Activated CD8-positive, alpha-beta T cell treated with anti-CD3 and anti-CD28 coated beads, Interleukin-2, amount 10 ng/mL, durations not matched to agents 7 days and 5 days (primary cell): ENCODE data around the gene IL17RD. TPM values are rescaled to one million over a fixed set of nuclear protein-coding genes. Genes with fewer than 3 reads are reported as not detected.

Source experiments
- ATAC-seq: fragments of 150-1000 bp; cut with Tn5 transposase; one replicate; pipeline ENCODE4 v1.10.0; 2021; ENCODE audit warnings: moderate library complexity
- CTCF ChIA-PET: fragments of 350-600 bp; sonication (Branson Sonifier 250); formaldehyde crosslinking; loops from one replicate; lab custom pipeline; 2021; ENCODE audit warnings: antibody characterized with exemption; lab: Charles Lee
- POLR2A ChIA-PET: fragments of 350-600 bp; sonication (Branson Sonifier 250); formaldehyde crosslinking; loops from one replicate; lab custom pipeline; 2021; ENCODE audit warnings: antibody characterized with exemption; lab: Charles Lee
- DNase-seq: peaks from one replicate; pipeline ENCODE4 v3.0.0-alpha.2; 2020
- H3K27ac Mint-ChIP-seq: one replicate; pipeline ENCODE4 v1.8.0; 2021; ENCODE audit warnings: mild to moderate bottlenecking, mixed read lengths
- H3K27me3 Mint-ChIP-seq: one replicate; pipeline ENCODE4 v1.8.0; 2021; ENCODE audit warnings: low read depth, mixed read lengths
- H3K36me3 Mint-ChIP-seq: one replicate; pipeline ENCODE4 v1.8.0; 2021; ENCODE audit warnings: low read depth, mixed read lengths
- H3K4me1 Mint-ChIP-seq: one replicate; pipeline ENCODE4 v1.8.0; 2021; ENCODE audit warnings: low read depth, mixed read lengths
- H3K4me3 Mint-ChIP-seq: one replicate; pipeline ENCODE4 v1.8.0; 2021; ENCODE audit warnings: mild to moderate bottlenecking, mixed read lengths
- H3K9me3 Mint-ChIP-seq: one replicate; pipeline ENCODE4 v1.8.0; 2022; ENCODE audit warnings: mixed read lengths; ENCODE audit not compliant: insufficient read depth
- total RNA-seq, 2 experiments: library from RNA; stranded (reverse); gene quantifications; one replicate each; pipeline ENCODE4 v1.2.3, GENCODE V29; 2021

The IL17RD gene
- total RNA-seq, 2 experiments from 2014 or later, result not detected

GRCh38 chr3:57142411-57142723, 22.8 kb downstream of the IL17RD start:
- Mint-ChIP-seq H3K4me3 (no peak overlapping the region), H3K27ac (no peak overlapping the region), H3K36me3 (no peaks in the 10 kb centered on the region), H3K9me3 (no peaks in the 10 kb centered on the region), H3K27me3 (peaks cover 40% of the 10 kb centered on the region), H3K4me1 (no peaks in the 10 kb centered on the region)
- DNase-seq (no peak), ATAC-seq (no peak)
- CTCF ChIA-PET, result no interaction called here
- POLR2A ChIA-PET, result no interaction called here

- no peaks in the 10 kb centered on the region for H3K9me3 Mint-ChIP-seq
- no peak overlapping the region for H3K27ac Mint-ChIP-seq
- no peak for DNase-seq
- ChIA-PET POLR2A (no interaction called here), CTCF (no interaction called here)
- H3K36me3 Mint-ChIP-seq, result no peaks in the 10 kb centered on the region
- H3K27me3 Mint-ChIP-seq, result peaks cover 39% of the 10 kb centered on the region
- no peak overlapping the region for H3K4me3 Mint-ChIP-seq
- H3K4me1 Mint-ChIP-seq, result no peaks in the 10 kb centered on the region
- no peak for ATAC-seq
These were observed 23.3 kb downstream of the IL17RD start for GRCh38 chr3:57141719-57142410.

GRCh38 chr3:57140894-57141293, 24.3 kb downstream of the IL17RD start:
- Mint-ChIP-seq H3K27me3 (peaks cover 43% of the 10 kb centered on the region), H3K4me1 (no peaks in the 10 kb centered on the region), H3K4me3 (no peak overlapping the region), H3K36me3 (no peaks in the 10 kb centered on the region), H3K27ac (no peak overlapping the region), H3K9me3 (no peaks in the 10 kb centered on the region)
- ChIA-PET POLR2A (no interaction called here), CTCF (no interaction called here)
- ATAC-seq, result no peak
- no peak for DNase-seq

- CTCF ChIA-PET, result interaction anchor here (1.0 to 1.1 kb wide), 2 partner anchors 11 to 35 kb away, joined by 3 to 4 read pairs; no protein-coding TSS in a partner anchor
These were observed 29.0 kb downstream of the IL17RD start for GRCh38 chr3:57135964-57136719.

DNA sequence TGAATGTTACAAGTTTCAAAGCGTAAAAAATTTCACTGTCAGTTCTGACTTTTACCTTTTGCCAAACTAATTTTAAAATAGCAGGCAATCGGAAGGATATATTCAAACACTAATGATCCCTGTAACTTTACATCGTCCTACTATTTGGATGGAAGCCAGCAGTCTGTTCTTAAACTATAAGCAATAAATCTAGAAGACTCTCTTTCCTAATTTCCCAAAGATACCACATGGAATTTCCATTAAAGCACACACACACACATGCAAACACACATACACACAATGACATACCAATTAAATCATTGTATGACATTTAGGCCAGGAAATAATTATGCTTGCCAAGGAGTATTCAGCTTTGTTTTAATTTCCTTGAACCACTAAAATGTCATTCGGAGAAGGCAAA, 32.0 kb downstream of the IL17RD start:
- Mint-ChIP-seq H3K27ac (no peak overlapping the region), H3K36me3 (no peaks in the 10 kb centered on the region), H3K4me1 (peaks cover 8% of the 10 kb centered on the region), H3K27me3 (peaks cover 24% of the 10 kb centered on the region), H3K9me3 (no peaks in the 10 kb centered on the region), H3K4me3 (no peak overlapping the region)
- POLR2A ChIA-PET, result no interaction called here
- ATAC-seq (no peak), DNase-seq (no peak)
- CTCF ChIA-PET, result interaction anchor here (0.7 kb wide), 1 partner anchor 36 kb away, joined by 3 read pairs; no protein-coding TSS in a partner anchor

More at GRCh38 chr3:57135964-57136719, 29.0 kb downstream of the IL17RD start:
- H3K4me1 Mint-ChIP-seq, result peaks cover 3% of the 10 kb centered on the region
- no peak for ATAC-seq
- no peak overlapping the region for H3K27ac Mint-ChIP-seq
- POLR2A ChIA-PET, result no interaction called here
- no peaks in the 10 kb centered on the region for H3K9me3 Mint-ChIP-seq
- no peak overlapping the region for H3K4me3 Mint-ChIP-seq
- H3K36me3 Mint-ChIP-seq, result no peaks in the 10 kb centered on the region
- DNase-seq, result no peak
- peaks cover 25% of the 10 kb centered on the region for H3K27me3 Mint-ChIP-seq

- CTCF ChIA-PET, result no interaction called here
- POLR2A ChIA-PET, result no interaction called here
- Mint-ChIP-seq H3K4me1 (peaks cover 8% of the 10 kb centered on the region), H3K36me3 (no peaks in the 10 kb centered on the region), H3K27me3 (peaks cover 19% of the 10 kb centered on the region), H3K9me3 (no peaks in the 10 kb centered on the region), H3K27ac (no peak overlapping the region), H3K4me3 (no peak overlapping the region)
- ATAC-seq (no peak), DNase-seq (no peak)
These were observed 32.5 kb downstream of the IL17RD start for GRCh38 chr3:57132674-57133073.

DNA sequence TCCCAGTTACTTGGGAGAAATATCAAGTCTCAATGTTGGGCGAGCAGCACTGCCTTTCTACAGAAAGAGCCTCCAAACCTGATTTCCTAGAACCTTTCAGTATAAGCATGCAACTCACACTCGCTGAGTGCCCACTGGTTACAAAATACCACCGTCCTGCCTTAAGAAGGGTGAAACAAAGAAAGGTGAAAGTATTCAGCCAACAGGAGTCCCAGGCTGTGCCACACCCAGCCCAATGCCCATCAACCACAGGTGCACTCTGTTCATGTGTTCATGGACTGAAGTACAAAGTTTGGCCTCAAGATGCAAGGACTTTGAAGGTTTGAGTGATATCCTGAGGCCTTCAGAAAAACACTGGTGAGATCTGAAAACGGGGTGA, 34.0 kb downstream of the IL17RD start:
- ChIA-PET POLR2A (no interaction called here), CTCF (no interaction called here)
- Mint-ChIP-seq H3K4me3 (no peak overlapping the region), H3K4me1 (peaks cover 8% of the 10 kb centered on the region), H3K36me3 (no peaks in the 10 kb centered on the region), H3K27me3 (peaks cover 11% of the 10 kb centered on the region), H3K27ac (no peak overlapping the region), H3K9me3 (no peaks in the 10 kb centered on the region)
- DNase-seq (no peak), ATAC-seq (no peak)

- Mint-ChIP-seq H3K4me1 (peaks cover 8% of the 10 kb centered on the region), H3K27ac (no peak overlapping the region), H3K36me3 (no peaks in the 10 kb centered on the region), H3K27me3 (peaks cover 11% of the 10 kb centered on the region), H3K9me3 (no peaks in the 10 kb centered on the region), H3K4me3 (no peak overlapping the region)
- ChIA-PET POLR2A (no interaction called here), CTCF (no interaction called here)
- DNase-seq, result no peak
- ATAC-seq, result no peak
These were observed 34.5 kb downstream of the IL17RD start for GRCh38 chr3:57130571-57131209.

DNA sequence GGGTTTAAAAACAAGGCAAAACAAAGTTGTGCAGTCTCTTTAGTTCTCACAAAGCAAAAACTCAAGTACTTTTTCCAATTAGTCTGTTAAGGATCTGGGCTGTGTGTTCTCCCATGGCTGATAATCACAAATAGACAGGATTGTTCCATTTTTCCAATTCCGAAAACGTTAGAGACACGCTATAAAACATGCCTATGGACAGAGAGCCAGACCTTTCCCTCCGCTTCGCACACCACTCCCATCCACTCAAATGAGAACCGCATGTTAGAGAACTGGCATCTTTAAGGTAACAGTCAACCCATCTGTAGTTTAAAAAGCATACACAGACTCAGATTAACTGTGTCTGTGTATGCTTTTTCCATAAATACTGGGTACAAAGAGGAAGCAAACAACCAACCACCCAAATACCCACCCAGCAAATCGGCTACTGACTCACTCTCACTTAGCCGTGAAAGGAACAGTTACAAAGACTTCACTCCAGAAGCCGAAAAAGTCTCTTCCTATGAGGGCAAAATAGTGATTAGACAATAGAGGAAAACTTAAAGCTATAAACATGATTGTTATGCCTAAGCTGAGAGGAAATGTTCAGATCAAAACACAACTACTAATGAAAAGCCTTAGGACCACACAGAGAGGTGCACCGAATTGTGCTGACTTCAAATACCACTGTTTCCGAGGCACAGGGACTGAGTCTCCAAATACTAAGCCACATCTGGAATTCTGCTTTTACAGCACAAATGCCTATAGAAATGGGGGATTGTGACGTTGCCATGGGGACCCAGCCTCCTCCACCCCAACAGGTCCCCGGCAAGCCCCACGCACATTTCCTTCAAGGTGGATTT, 36.1 kb downstream of the IL17RD start:
- Mint-ChIP-seq H3K4me1 (peaks cover 5% of the 10 kb centered on the region), H3K27me3 (peaks cover 11% of the 10 kb centered on the region)
- DNase-seq, result no peak

DNA sequence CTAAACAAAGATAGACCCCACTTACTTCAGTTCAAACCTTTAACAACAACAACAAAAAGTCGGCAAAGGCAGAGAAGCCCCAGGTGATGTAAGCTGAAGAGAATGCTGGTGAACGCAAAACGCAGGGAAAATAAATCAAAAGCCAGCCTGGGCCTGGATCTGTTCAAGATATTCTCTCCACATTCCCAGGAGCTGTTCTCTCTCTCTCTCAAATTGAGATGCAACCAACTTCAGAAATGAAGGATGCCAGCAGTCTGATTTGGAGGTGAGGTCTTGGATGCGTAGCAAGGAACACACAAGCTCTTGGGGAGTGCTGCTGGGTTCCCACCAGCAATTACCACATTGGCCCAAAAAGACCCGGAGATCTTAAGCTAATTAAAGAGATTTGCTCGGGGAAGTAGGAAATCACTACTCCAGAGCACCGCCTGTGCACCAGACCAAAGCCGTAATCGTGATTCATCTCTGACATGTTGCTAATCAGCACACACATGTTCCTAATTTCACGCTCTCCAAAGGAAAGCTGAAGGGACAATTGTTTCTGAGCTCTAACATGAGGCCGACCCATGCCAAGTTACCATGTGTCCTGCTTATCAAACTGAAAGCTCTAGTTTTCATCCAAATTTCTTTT, 37.1 kb downstream of the IL17RD start:
- ATAC-seq, result no peak
- ChIA-PET POLR2A (interaction anchor here (0.5 kb wide), 1 partner anchor 32 kb away, joined by 3 read pairs; no protein-coding TSS in a partner anchor), CTCF (no interaction called here)
- Mint-ChIP-seq H3K9me3 (no peaks in the 10 kb centered on the region), H3K4me1 (peaks cover 5% of the 10 kb centered on the region), H3K36me3 (no peaks in the 10 kb centered on the region), H3K27ac (no peak overlapping the region), H3K4me3 (no peak overlapping the region), H3K27me3 (peaks cover 13% of the 10 kb centered on the region)
- DNase-seq, result no peak

More for the DNA sequence above, 36.1 kb downstream of the IL17RD start:
- H3K36me3 Mint-ChIP-seq, result no peaks in the 10 kb centered on the region
- ChIA-PET CTCF (no interaction called here), POLR2A (interaction anchor here (0.5 kb wide), 1 partner anchor 31 kb away, joined by 3 read pairs; no protein-coding TSS in a partner anchor)
- no peak overlapping the region for H3K4me3 Mint-ChIP-seq
- no peaks in the 10 kb centered on the region for H3K9me3 Mint-ChIP-seq
- no peak overlapping the region for H3K27ac Mint-ChIP-seq
- no peak for ATAC-seq

GRCh38 chr3:57126244-57126643, 38.9 kb downstream of the IL17RD start:
- ChIA-PET CTCF (interaction anchor here (0.7 kb wide), 1 partner anchor 1051 kb away, joined by 3 read pairs; no protein-coding TSS in a partner anchor), POLR2A (no interaction called here)
- ATAC-seq (no peak), DNase-seq (no peak)
- Mint-ChIP-seq H3K27me3 (peaks cover 17% of the 10 kb centered on the region), H3K9me3 (no peaks in the 10 kb centered on the region), H3K4me1 (peaks cover 5% of the 10 kb centered on the region), H3K4me3 (no peak overlapping the region), H3K36me3 (no peaks in the 10 kb centered on the region), H3K27ac (no peak overlapping the region)
